ENCODE measurements around the gene PNLIPRP1. TPM values are rescaled to one million over a fixed set of nuclear protein-coding genes. Genes with fewer than 3 reads are reported as not detected.

The PNLIPRP1 gene
- total and polyA plus RNA-seq, 10 of the 15 experiments (the other 5 are each of a cell fraction or from before 2014, with no cell fraction given), result 0.74 TPM; not detected in 9

GRCh38 chr10:116646502-116646901, 55.7 kb downstream of the PNLIPRP1 start:
- no TSS peak for BruUV-seq (replicated peaks)
- ChIA-PET POLR2A (no interaction called here), SMC1A (ENCODE audit: uncharacterized antibody, unreplicated experiment) (no interaction called here), RAD21 (ENCODE audit: unreplicated experiment) (no interaction called here), CTCF (no interaction called here)
- intact Hi-C loops (cut with micrococcal nuclease; ENCODE audit: unreplicated experiment), result no loop called here
- Histone ChIP-seq H3K36me3 (ENCODE audit: control insufficient read depth in 2 of 2, insufficient read depth in 2 of 2, low read length in 1 of 2) (no peaks in the 10 kb centered on the region), H3K27ac (ENCODE audit: control insufficient read depth, insufficient read depth) (no peak overlapping the region), H3K4me1 (ENCODE audit: control insufficient read depth, insufficient read depth, low read length) (no peaks in the 10 kb centered on the region), H3K9me3 (replicated peaks; ENCODE audit: control insufficient read depth, insufficient read depth, low read length) (no peaks in the 10 kb centered on the region), H3K27me3 (replicated peaks in 1 of 2; ENCODE audit: control insufficient read depth in 2 of 2, insufficient read depth in 2 of 2, low read length in 1 of 2) (no peaks in the 10 kb centered on the region; a peak in 1 of 4 replicates), H2AFZ (ENCODE audit: control insufficient read depth, low read depth, low read length) (no peak overlapping the region), H3K9ac (ENCODE audit: control insufficient read depth, insufficient read depth, low read length) (no peak overlapping the region), H3K79me2 (ENCODE audit: control insufficient read depth, insufficient read depth, low read length) (no peaks in the 10 kb centered on the region), H3K4me3 (no peak overlapping the region), H4K20me1 (ENCODE audit: control insufficient read depth, insufficient read depth) (no peaks in the 10 kb centered on the region), H3K4me2 (ENCODE audit: control insufficient read depth, insufficient read depth) (no peak overlapping the region)
- FAIRE-seq (no peak), ATAC-seq (no peak), DNase-seq (ENCODE audit: low read depth, low spot score) (no peak)
- WGBS (ENCODE audit: insufficient coverage, insufficient replicate concordance, low lambda C conversion rate, missing lambda C conversion rate), result 59% methylated on average over 5 of the region's 5 CpGs
- in situ Hi-C loops (cut with MboI), result no loop called here
- no peak for TF ChIP-seq ZZZ3 (IDR thresholded peaks at IDR 0.05; ENCODE audit: control insufficient read depth, insufficient read length, low read depth)
- no peak for TF ChIP-seq CEBPZ (IDR thresholded peaks at IDR 0.05; ENCODE audit: low read depth, low read length)
- no peak for TF ChIP-seq NBN (IDR thresholded peaks at IDR 0.05)
- no peak for TF ChIP-seq CBFB (IDR thresholded peaks at IDR 0.05; ENCODE audit: low read depth)
- no peak for TF ChIP-seq RB1 (IDR thresholded peaks at IDR 0.05; ENCODE audit: borderline replicate concordance)
- no peak for TF ChIP-seq CREB1 (IDR thresholded peaks at IDR 0.05; ENCODE audit: low read depth)
- TF ChIP-seq GABPA (IDR thresholded peaks at IDR 0.05; ENCODE audit: low read depth), result no peak
- TF ChIP-seq NR2C1 (IDR thresholded peaks at IDR 0.05), result no peak
- no peak for TF ChIP-seq HCFC1 (IDR thresholded peaks at IDR 0.05; ENCODE audit: low read length)
